Mesenchymal stem cell (in vitro differentiated cells and primary cell): Measurements from ENCODE around the gene ZNF639.

Source experiments
- DNase-seq: peaks from one replicate; pipeline ENCODE4 v3.0.0-alpha.2; 2013
- H2AFZ ChIP-seq: one replicate; pipeline ENCODE4 v1.6.1; 2013; ENCODE audit warnings: low read depth, mild to moderate bottlenecking, control low read depth, inconsistent platforms, low read length, moderate library complexity
- H2AK5ac ChIP-seq: 2 replicates; pipeline ENCODE4 v1.6.1; 2013; ENCODE audit warnings: low read length, moderate library complexity, mild to moderate bottlenecking, inconsistent platforms; ENCODE audit not compliant: severe bottlenecking
- H2BK120ac ChIP-seq: one replicate; pipeline ENCODE4 v1.6.1; 2013; ENCODE audit warnings: low read depth, mild to moderate bottlenecking, inconsistent platforms, low read length, moderate library complexity
- H2BK12ac ChIP-seq, 2 experiments: one replicate each; pipeline ENCODE4 v1.6.1; 2013; ENCODE audit warnings: inconsistent platforms in 2 of 2, low read length in 2 of 2, mild to moderate bottlenecking in 2 of 2, moderate library complexity in 2 of 2, control low read depth in 1 of 2
- H2BK15ac ChIP-seq: one replicate; pipeline ENCODE4 v1.6.1; 2013; ENCODE audit warnings: mild to moderate bottlenecking, low read depth, inconsistent platforms; ENCODE audit not compliant: poor library complexity, severe bottlenecking
- H2BK5ac ChIP-seq: 2 replicates; pipeline ENCODE4 v1.6.1; 2013; ENCODE audit warnings: low read depth, mild to moderate bottlenecking, low read length, control low read depth, inconsistent platforms; ENCODE audit not compliant: poor library complexity, severe bottlenecking
- H3K14ac ChIP-seq, 2 experiments: one replicate each; pipeline ENCODE4 v1.6.1; 2013; ENCODE audit warnings: inconsistent platforms in 2 of 2, low read length in 2 of 2, control low read depth in 1 of 2, mild to moderate bottlenecking in 1 of 2, moderate library complexity in 1 of 2
- H3K18ac ChIP-seq, 2 experiments: one replicate each; pipeline ENCODE4 v1.6.1; 2013; ENCODE audit warnings: inconsistent platforms in 2 of 2, low read length in 2 of 2, control low read depth in 1 of 2, low read depth in 1 of 2, mild to moderate bottlenecking in 1 of 2
- H3K23ac ChIP-seq, 2 experiments: one replicate each; pipeline ENCODE4 v1.6.1; 2013; ENCODE audit warnings: inconsistent platforms in 2 of 2, low read length in 2 of 2, mild to moderate bottlenecking in 2 of 2, moderate library complexity in 2 of 2, control low read depth in 1 of 2
- H3K27ac ChIP-seq: 2 replicates; pipeline ENCODE4 v1.5.1; 2013; ENCODE audit warnings: mild to moderate bottlenecking, moderate library complexity, low read length, control low read depth, inconsistent platforms; ENCODE audit not compliant: poor library complexity, severe bottlenecking
- H3K27me3 ChIP-seq, 2 experiments: 2 replicates each; pipeline versions ENCODE4 v1.6.1 to v1.7.0; 2013; ENCODE audit warnings: low read length in 2 of 2, mild to moderate bottlenecking in 2 of 2, moderate library complexity in 2 of 2, control low read depth in 1 of 2, inconsistent platforms in 1 of 2; ENCODE audit not compliant: control insufficient read depth in 1 of 2, insufficient read depth in 1 of 2
- H3K36me3 ChIP-seq, 2 experiments: 2 replicates each; pipeline versions ENCODE4 v1.6.1 to v1.7.0; 2013; ENCODE audit warnings: low read length in 2 of 2, control low read depth in 1 of 2, inconsistent platforms in 1 of 2, low read depth in 1 of 2, mild to moderate bottlenecking in 1 of 2; ENCODE audit not compliant: insufficient read depth in 2 of 2, control insufficient read depth in 1 of 2
- H3K4ac ChIP-seq, 2 experiments: one replicate each; pipeline ENCODE4 v1.6.1; 2013; ENCODE audit warnings: inconsistent platforms in 2 of 2, low read length in 2 of 2, mild to moderate bottlenecking in 2 of 2, moderate library complexity in 2 of 2, control low read depth in 1 of 2, low read depth in 1 of 2
- H3K4me1 ChIP-seq: 2 replicates; pipeline ENCODE4 v1.6.1; 2013; ENCODE audit warnings: low read depth, low read length, control low read depth; ENCODE audit not compliant: control insufficient read depth, insufficient read depth
- H3K4me2 ChIP-seq: 2 replicates; pipeline ENCODE4 v1.6.1; 2013; ENCODE audit warnings: low read length, mild to moderate bottlenecking, inconsistent platforms; ENCODE audit not compliant: poor library complexity, severe bottlenecking
- H3K4me3 ChIP-seq, 2 experiments: 2 replicates each; pipeline versions ENCODE4 v1.5.1 to v1.7.0; 2013; ENCODE audit warnings: low read length in 2 of 2, mild to moderate bottlenecking in 2 of 2, control low read depth in 1 of 2, low read depth in 1 of 2; ENCODE audit not compliant: insufficient read depth in 1 of 2
- H3K79me1 ChIP-seq: replicated peaks from 2 replicates; pipeline ENCODE4 v1.6.1; 2013; ENCODE audit warnings: mild to moderate bottlenecking, control low read depth, low read length, inconsistent platforms; ENCODE audit not compliant: poor library complexity, severe bottlenecking
- H3K9ac ChIP-seq: 2 replicates; pipeline ENCODE4 v1.7.0; 2013; ENCODE audit warnings: mild to moderate bottlenecking, low read length, moderate library complexity
- H3K9me3 ChIP-seq: 2 replicates; pipeline ENCODE4 v1.7.0; 2013; ENCODE audit warnings: mild to moderate bottlenecking, low read length; ENCODE audit not compliant: control insufficient read depth
- H4K8ac ChIP-seq: one replicate; pipeline ENCODE4 v1.6.1; 2013; ENCODE audit warnings: inconsistent platforms, mild to moderate bottlenecking, low read length, moderate library complexity
- H4K91ac ChIP-seq: one replicate; pipeline ENCODE4 v1.6.1; 2013; ENCODE audit warnings: mild to moderate bottlenecking, low read length, inconsistent platforms
- WGBS: methylation state at CpG from one replicate; pipeline ENCODE4 v1.1.7; 2013; ENCODE audit warnings: mixed read lengths; 5-methylcytosine and 5-hydroxymethylcytosine counted together

Gene ZNF639

GRCh38 chr3:179309225-179310078, 13.4 kb upstream of the ZNF639 start:
- Histone ChIP-seq H3K4me3 (no peak overlapping the region), H2AFZ (no peak overlapping the region)
- 43% methylated on average over 1 of the region's 1 CpG for WGBS

GRCh38 chr3:179318876-179319275, 4.0 kb upstream of the ZNF639 start:
- Histone ChIP-seq H3K9ac (no peak overlapping the region), H3K27me3 (no peaks in the 10 kb centered on the region), H2BK15ac (no peak overlapping the region), H2BK12ac (no peak overlapping the region), H3K4ac (no peak overlapping the region), H3K36me3 (no peaks in the 10 kb centered on the region), H3K18ac (no peak overlapping the region), H3K4me2 (no peak overlapping the region), H3K4me1 (no peaks in the 10 kb centered on the region), H3K4me3 (no peak overlapping the region), H3K9me3 (no peaks in the 10 kb centered on the region), H4K91ac (no peak overlapping the region), H3K27ac (no peak overlapping the region), H3K23ac (no peak overlapping the region), H2BK120ac (no peak overlapping the region), H2AK5ac (no peak overlapping the region), H3K14ac (no peak overlapping the region), H4K8ac (no peak overlapping the region), H2BK5ac (no peak overlapping the region), H2AFZ (no peak overlapping the region), H3K79me1 (no peaks in the 10 kb centered on the region)
- 92% methylated on average over 2 of the region's 2 CpGs for WGBS
- DNase-seq, result no peak

More at GRCh38 chr3:179309225-179310078, 13.4 kb upstream of the ZNF639 start:
- no peak for DNase-seq
- Histone ChIP-seq H3K23ac (no peak overlapping the region), H3K27me3 (no peaks in the 10 kb centered on the region), H3K14ac (no peak overlapping the region), H3K4me2 (no peak overlapping the region), H3K27ac (no peak overlapping the region), H3K18ac (no peak overlapping the region), H2BK5ac (no peak overlapping the region), H3K4ac (no peak overlapping the region), H3K9me3 (no peaks in the 10 kb centered on the region), H4K91ac (no peak overlapping the region), H3K4me1 (no peaks in the 10 kb centered on the region), H3K9ac (no peak overlapping the region), H2AK5ac (no peak overlapping the region), H2BK120ac (no peak overlapping the region), H4K8ac (no peak overlapping the region), H3K36me3 (no peaks in the 10 kb centered on the region), H3K79me1 (no peaks in the 10 kb centered on the region), H2BK12ac (no peak overlapping the region), H2BK15ac (no peak overlapping the region)

DNA sequence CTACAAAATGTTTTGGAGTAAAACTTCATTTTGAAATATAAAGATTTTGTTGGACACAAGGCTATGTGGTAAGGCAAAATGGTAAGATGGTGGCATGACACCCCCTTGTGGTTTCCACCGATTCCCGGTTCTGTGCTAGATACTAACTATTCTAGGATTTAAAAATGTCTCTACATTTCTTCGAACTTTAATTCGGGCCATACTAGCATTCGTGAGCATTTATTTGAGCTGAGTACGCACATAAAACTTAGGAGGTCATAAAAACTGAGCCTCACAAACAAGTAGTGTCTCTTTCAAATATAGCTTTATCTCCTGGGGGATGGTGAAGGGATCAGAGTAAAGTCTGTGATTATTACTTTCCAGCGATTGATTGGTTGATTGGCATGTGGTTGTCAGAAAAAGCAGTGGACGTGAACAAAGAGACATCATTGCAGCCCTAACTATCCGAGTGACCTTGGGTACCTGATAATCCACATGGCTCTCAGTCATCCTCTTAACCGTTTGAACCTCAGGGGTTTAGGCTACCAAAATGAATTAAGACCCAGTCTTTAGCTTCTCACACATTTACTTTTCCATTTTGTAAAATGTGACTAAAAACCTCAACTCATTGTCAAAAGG, 1.1 kb upstream of the ZNF639 start:
- H2BK12ac ChIP-seq, result peak overlapping the region in 1 of 2 experiments; percentile 81
- no peaks in the 10 kb centered on the region for H3K27me3 ChIP-seq
- H3K4ac ChIP-seq, result no peak overlapping the region
- DNase-seq, result peak; percentile 65
- no peak overlapping the region for H2AFZ ChIP-seq
- H2BK5ac ChIP-seq, result no peak overlapping the region
- peak overlapping the region; percentile 70 to 73 for H3K23ac ChIP-seq
- no peak overlapping the region for H3K18ac ChIP-seq
- no peak overlapping the region for H2BK120ac ChIP-seq
- no peak overlapping the region for H4K8ac ChIP-seq
- H2BK15ac ChIP-seq, result no peak overlapping the region
- peak overlapping the region; percentile 93 for H3K9ac ChIP-seq
- H3K4me1 ChIP-seq, result peaks cover 6% of the 10 kb centered on the region
- peak overlapping the region in 1 of 2 experiments; percentile 86 for H3K4me3 ChIP-seq
- H3K14ac ChIP-seq, result no peak overlapping the region
- H2AK5ac ChIP-seq, result no peak overlapping the region
- H3K9me3 ChIP-seq, result no peaks in the 10 kb centered on the region
- H4K91ac ChIP-seq, result no peak overlapping the region
- H3K4me2 ChIP-seq, result peak overlapping the region; percentile 37
- no peaks in the 10 kb centered on the region for H3K79me1 ChIP-seq
- H3K36me3 ChIP-seq, result peaks cover 4 to 7% of the 10 kb centered on the region in 2 experiments
- WGBS, result 69% methylated on average over 10 of the region's 10 CpGs
- no peak overlapping the region for H3K27ac ChIP-seq
